ENCODE data around the gene ALDOB.
"Not testable (repeated sequence)": the region's sequence is repeated elsewhere in the genome, so short reads cannot be mapped to it uniquely, and the experiment has no call there.

ALDOB gene

GRCh38 chr9:101388507-101388993 lies 47.0 kb downstream of the ALDOB start:
- DNase-seq (ENCODE audit: extremely low read depth in 1 of 2, low read depth in 1 of 2): no peak

DNA sequence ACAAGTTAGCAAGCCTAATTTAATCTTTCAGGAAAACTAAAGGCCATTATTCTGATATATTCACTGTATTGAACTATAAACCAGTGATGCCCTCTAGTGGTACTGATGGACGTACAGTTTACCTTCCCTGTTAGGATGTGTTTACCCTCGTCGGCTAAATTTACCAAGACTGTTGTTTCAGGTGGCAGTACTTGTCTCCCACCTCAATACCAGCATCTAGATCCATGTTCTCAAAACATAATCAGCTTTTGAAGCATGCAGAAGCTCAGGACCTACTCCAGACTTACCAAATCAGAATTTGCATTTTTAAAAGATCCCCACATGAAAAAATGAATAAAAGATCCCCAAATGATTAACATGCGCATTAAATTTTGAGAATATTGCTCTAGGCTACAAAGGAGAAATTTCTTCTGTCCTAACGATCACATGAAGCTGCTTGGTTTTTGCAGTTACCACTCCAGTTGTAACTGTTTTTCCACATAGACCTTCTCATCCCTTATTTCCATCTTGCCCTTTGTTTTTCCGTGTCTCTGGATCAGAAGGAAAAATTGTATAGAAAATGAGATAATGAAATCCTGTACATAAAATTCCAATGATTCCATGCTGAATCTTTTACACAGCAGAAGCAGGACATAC lies 47.6 kb downstream of the ALDOB start:
- DNase-seq (ENCODE audit: extremely low read depth in 1 of 2, low read depth in 1 of 2): no peak

GRCh38 chr9:101384873-101385536 lies 50.6 kb downstream of the ALDOB start, which contains the start of gene BAAT:
BAAT (minus strand) TSS chr9:101385006; CDS start chr9:101371404, 13,602 bp downstream.
- DNase-seq (ENCODE audit: extremely low read depth in 1 of 2, low read depth in 1 of 2): not testable (repeated sequence)

- DNase-seq (ENCODE audit: extremely low read depth in 1 of 2, low read depth in 1 of 2): no peak
These were observed 52.2 kb downstream of the ALDOB start for GRCh38 chr9:101383361-101383760.

GRCh38 chr9:101381833-101382342 lies 53.7 kb downstream of the ALDOB start:
- no peak for DNase-seq (ENCODE audit: extremely low read depth in 1 of 2, low read depth in 1 of 2)

DNA sequence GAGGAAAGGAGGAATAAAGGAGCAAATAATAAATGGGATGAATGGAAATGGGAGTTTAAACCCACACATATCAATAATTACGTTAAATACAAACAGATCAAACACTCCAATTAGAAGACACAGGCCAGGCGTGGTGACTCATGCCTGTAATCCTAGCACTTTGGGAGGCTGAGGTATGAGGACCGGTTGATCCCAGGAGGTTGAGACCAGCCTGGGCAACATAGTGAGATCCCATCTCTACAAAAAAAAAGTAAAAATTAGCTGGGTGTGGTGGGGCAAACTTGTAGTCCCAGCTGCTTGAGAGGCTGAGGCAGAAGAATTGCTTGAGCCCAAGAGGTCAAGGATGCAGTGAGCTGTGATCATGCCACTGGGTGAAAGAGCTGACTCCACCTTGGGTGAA lies 54.5 kb downstream of the ALDOB start:
- no peak for DNase-seq (ENCODE audit: extremely low read depth in 1 of 2, low read depth in 1 of 2)

DNA sequence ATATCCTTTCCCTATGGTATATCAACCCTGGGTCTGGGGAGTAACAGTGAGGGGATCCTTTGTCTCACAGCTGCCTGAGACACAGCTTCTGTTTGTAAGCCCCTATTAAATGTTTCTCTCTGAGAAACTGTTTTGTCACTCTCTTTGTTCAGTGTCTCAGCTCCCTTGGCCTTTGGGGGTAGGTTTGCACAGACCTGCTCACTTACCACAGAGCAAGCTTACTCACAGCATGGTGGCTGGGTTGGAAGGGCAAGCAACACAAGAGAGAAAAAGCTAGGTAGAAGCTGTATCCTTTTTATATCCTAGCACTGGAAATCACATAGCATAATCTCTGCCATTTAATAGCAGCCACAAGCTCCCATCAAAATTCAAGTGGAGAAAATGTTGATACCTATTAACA lies 55.3 kb downstream of the ALDOB start:
- DNase-seq (ENCODE audit: extremely low read depth in 1 of 2, low read depth in 1 of 2): no peak

GRCh38 chr9:101376111-101376848 lies 59.3 kb downstream of the ALDOB start:
- no peak for DNase-seq (ENCODE audit: extremely low read depth in 1 of 2, low read depth in 1 of 2)

- no peak for DNase-seq (ENCODE audit: extremely low read depth in 1 of 2, low read depth in 1 of 2)
These were observed 60.0 kb downstream of the ALDOB start for GRCh38 chr9:101375546-101375945.

DNA sequence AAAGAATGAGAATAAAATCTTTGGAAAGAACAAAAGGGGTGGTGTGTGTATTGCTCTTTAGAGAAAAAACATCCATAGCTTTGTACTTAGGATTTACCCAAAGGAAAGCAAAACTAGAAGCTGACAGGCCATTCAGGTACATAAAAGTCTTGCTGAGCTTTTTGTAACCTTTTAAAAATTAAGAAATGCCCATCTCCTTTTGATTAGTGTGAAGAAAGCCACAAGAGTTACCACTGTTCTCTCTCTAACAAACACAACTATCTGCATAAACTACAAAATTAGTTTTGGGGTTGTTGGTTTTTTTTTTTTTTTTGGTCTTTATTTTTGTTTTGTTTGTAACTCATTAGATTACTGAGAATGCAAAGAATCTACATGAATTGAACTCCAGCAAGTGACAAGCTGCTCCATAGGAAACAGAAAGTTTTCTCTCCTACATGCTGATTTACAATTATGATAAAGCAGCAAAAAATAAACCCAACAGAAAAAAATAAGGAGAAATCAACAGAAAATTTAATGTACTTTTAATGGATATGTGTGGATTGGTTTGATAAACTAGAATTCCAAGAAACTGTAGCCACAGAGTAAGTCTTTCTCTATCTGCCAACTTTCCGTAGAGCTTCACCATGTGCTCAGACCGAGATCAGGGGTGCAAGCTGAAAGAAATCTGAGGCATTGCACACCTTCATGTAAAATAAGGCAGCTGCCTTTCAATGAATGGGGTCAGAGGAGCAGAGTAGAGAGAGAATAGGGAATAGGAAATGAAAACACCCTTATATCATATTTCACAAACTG lies 63.1 kb downstream of the ALDOB start:
- no peak for DNase-seq (ENCODE audit: extremely low read depth in 1 of 2, low read depth in 1 of 2)

- DNase-seq (ENCODE audit: extremely low read depth in 1 of 2, low read depth in 1 of 2): no peak
These were observed 63.8 kb downstream of the ALDOB start for GRCh38 chr9:101371813-101372212.
